HG03565 (cell line): Measurements from ENCODE around the gene PHLPP2.

Source experiments
- ATAC-seq: cut with Tn5 transposase; IDR thresholded peaks from one replicate; pipeline ENCODE4 v1.9.1; 2021; ENCODE audit warnings: mild to moderate bottlenecking, moderate library complexity; ENCODE audit not compliant: unreplicated experiment

PHLPP2 gene, protein sequence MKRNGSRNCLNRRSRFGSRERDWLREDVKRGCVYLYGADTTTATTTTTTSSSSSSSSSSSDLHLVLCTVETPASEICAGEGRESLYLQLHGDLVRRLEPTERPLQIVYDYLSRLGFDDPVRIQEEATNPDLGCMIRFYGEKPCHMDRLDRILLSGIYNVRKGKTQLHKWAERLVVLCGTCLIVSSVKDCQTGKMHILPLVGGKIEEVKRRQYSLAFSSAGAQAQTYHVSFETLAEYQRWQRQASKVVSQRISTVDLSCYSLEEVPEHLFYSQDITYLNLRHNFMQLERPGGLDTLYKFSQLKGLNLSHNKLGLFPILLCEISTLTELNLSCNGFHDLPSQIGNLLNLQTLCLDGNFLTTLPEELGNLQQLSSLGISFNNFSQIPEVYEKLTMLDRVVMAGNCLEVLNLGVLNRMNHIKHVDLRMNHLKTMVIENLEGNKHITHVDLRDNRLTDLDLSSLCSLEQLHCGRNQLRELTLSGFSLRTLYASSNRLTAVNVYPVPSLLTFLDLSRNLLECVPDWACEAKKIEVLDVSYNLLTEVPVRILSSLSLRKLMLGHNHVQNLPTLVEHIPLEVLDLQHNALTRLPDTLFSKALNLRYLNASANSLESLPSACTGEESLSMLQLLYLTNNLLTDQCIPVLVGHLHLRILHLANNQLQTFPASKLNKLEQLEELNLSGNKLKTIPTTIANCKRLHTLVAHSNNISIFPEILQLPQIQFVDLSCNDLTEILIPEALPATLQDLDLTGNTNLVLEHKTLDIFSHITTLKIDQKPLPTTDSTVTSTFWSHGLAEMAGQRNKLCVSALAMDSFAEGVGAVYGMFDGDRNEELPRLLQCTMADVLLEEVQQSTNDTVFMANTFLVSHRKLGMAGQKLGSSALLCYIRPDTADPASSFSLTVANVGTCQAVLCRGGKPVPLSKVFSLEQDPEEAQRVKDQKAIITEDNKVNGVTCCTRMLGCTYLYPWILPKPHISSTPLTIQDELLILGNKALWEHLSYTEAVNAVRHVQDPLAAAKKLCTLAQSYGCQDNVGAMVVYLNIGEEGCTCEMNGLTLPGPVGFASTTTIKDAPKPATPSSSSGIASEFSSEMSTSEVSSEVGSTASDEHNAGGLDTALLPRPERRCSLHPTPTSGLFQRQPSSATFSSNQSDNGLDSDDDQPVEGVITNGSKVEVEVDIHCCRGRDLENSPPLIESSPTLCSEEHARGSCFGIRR (N-terminal part only)

GRCh38 chr16:71724320-71724751 lies at the start of gene PHLPP2:
TSS of gene PHLPP2 (minus strand) at chr16:71724701. CDS start at chr16:71714795, 9,906 bp downstream.
- ATAC-seq: no peak

GRCh38 chr16:71771571-71771970 lies 47.1 kb upstream of the PHLPP2 start:
- no peak for ATAC-seq

DNA sequence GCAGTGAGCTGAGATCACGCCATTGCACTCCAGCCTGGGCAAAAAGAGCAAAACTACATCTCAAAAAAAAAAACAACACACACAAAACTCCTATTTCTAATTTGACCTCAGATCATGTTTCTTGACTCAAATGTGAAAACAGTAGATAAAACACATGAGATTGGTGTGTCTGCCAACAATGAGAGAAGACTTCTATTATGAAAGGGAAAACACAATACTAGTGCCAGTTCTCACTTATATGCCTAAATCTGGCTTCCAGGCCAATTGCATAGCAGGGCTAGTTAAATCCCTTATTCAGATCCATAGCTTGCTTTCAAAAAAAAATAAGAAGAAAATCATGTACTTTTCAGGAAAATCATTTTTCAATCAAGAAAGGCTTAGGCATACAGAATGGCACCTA lies 44.7 kb upstream of the PHLPP2 start:
- no peak for ATAC-seq

- ATAC-seq: no peak
These were observed 42.8 kb upstream of the PHLPP2 start for GRCh38 chr16:71767060-71767900.

GRCh38 chr16:71762186-71762585 lies 37.7 kb upstream of the PHLPP2 start:
- ATAC-seq: no peak

- ATAC-seq: no peak
These were observed 36.6 kb upstream of the PHLPP2 start for GRCh38 chr16:71761097-71761496.

GRCh38 chr16:71758293-71758760 lies 33.8 kb upstream of the PHLPP2 start:
- no peak for ATAC-seq

GRCh38 chr16:71754652-71755051 lies 30.2 kb upstream of the PHLPP2 start:
- ATAC-seq: no peak

GRCh38 chr16:71754108-71754507 lies 29.6 kb upstream of the PHLPP2 start:
- ATAC-seq: no peak

GRCh38 chr16:71748226-71748625 lies 23.7 kb upstream of the PHLPP2 start:
- no peak for ATAC-seq

- ATAC-seq: no peak
These were observed 22.0 kb upstream of the PHLPP2 start for GRCh38 chr16:71746442-71747046.

DNA sequence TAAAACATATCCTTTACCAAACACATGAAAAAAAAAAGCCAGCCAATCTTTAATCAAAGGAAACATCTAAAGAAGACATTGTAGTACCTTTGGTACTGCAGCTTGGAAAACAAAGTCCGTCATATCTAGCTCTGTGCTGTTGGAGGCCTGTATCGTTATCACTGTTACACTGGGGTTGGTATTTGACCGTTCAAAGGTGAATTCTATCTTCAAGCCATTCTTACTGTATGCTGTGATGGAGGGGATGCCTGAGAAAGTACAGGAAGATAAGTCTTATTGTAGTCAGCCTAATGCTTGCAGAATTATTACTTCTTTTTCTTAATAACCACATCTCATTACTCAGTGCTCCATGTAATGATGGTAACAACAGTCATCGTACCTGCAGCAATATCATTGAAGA lies 14.4 kb upstream of the PHLPP2 start:
- ATAC-seq: no peak

- ATAC-seq: no peak
These were observed 13.0 kb upstream of the PHLPP2 start for GRCh38 chr16:71737501-71737900.

DNA sequence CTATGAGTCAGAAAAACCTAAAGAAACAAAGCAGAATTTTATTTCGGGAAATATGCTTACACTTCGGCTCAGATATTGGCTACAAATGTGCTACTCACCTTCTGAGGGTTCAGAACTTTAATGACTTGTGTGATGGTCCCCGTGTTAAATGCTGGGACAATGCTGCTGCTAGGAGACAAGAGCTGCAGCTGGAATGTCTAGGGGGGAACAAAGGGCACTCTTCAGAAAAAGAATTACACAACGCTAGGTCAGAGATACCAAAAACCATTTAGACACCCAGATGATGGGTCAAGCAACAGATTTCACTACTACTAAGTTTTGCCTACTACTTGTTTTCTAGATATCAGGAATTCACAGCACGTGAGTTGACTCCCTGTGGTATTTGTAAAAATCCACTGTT lies 10.0 kb upstream of the PHLPP2 start:
- no peak for ATAC-seq

DNA sequence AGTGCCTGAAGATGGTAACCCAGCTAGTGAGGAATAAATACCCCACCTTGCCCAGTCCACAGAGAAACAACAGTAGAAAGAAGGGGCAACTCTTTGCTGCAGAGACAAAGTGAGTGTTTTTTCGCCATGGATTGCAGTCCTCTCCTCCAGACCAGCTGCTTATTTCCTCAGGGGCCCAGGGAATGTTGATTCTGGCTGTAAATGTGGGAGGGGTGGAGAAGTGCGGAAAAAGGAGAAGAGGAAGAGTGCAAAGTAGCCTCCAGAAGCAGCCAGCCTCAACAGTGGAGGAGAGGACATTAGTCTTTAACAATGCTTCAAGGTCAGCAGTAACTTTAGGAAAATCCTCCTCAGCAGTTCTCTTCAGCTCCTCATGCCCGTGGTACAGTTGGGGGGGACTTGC lies 8.1 kb upstream of the PHLPP2 start:
- ATAC-seq: no peak

DNA sequence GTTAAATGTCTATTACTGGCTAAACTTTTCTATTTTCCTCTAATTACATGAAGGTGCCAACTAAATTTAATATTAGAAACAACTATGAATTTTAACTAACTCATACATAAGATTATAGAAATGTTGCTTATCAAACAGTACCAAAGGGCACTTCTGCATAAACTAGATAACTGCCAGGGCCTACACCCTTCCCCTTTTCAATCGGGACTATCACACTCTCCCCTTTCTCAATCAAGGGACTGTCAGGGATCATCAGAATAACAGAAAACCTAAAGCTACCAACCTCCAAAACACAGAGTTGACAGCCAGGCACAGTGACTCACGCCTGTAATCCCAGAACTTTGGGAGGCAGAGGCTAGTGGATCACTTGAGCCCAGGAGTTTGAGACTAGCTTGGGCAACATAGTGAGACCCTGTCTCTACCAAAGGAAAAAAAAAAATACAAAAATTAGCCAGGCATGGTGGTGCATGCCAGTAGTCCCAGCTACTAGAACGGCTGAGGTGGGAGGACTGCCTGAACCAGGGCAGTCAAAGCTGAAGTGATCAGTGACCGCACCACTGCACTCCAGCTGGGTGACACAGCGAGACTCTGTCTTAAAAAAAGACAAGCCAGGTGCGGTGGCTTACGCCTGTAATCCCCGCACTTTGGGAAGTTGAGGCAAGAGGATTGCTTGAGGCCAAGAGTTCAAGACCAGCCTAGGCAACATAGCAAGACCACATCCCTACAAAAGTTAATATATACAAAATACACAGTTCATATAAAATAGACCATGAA lies 3.2 kb upstream of the PHLPP2 start:
- no peak for ATAC-seq

- no peak for ATAC-seq
These were observed 2.2 kb upstream of the PHLPP2 start for GRCh38 chr16:71726476-71727315.
